Measurements from ENCODE around the gene ZC3H8. TPM values are rescaled to one million over a fixed set of nuclear protein-coding genes. Genes with fewer than 3 reads are reported as not detected.
A peak's percentile ranks its signal among the peaks of the same experiment; 100 is the strongest.
"Not testable (repeated sequence)": the region's sequence is repeated elsewhere in the genome, so short reads cannot be mapped to it uniquely, and the experiment has no call there.

The ZC3H8 gene
- 7.7 and 14.3 TPM in 2 replicates for total RNA-seq (2014; rRNA removed; shearing (Covaris generic))
- 8.0 and 12.2 TPM in 2 replicates for polyA plus RNA-seq (2015; cell fraction: cytosol; rRNA removed)
- 10.8 and 21.0 TPM in 2 replicates for polyA plus RNA-seq (2015; cell fraction: nucleus; rRNA removed)

GRCh38 chr2:112254466-112255240, at the start of gene ZC3H8:
Gene ZC3H8, minus strand, starts transcription at chr2:112255042. Its CDS starts 61 bp downstream, at chr2:112254981.
- DNase-seq (ENCODE audit: low read depth) = peak; percentile 88

GRCh38 chr2:112304298-112304941, 49.6 kb upstream of the ZC3H8 start:
- DNase-seq (ENCODE audit: low read depth) = no peak

- DNase-seq (ENCODE audit: low read depth) = no peak
These were observed 47.1 kb upstream of the ZC3H8 start for GRCh38 chr2:112301973-112302372.

GRCh38 chr2:112301171-112301584, 46.3 kb upstream of the ZC3H8 start:
- DNase-seq (ENCODE audit: low read depth) = no peak

- no peak for DNase-seq (ENCODE audit: low read depth)
These were observed 41.6 kb upstream of the ZC3H8 start for GRCh38 chr2:112296407-112296806.

- no peak for DNase-seq (ENCODE audit: low read depth)
These were observed 40.7 kb upstream of the ZC3H8 start for GRCh38 chr2:112295407-112296078.

- no peak for DNase-seq (ENCODE audit: low read depth)
These were observed 39.0 kb upstream of the ZC3H8 start for GRCh38 chr2:112293636-112294401.

- DNase-seq (ENCODE audit: low read depth) = no peak
These were observed 35.8 kb upstream of the ZC3H8 start for GRCh38 chr2:112290648-112291047.

- DNase-seq (ENCODE audit: low read depth) = peak; percentile 17
These were observed 35.2 kb upstream of the ZC3H8 start for GRCh38 chr2:112290088-112290487.

- not testable (repeated sequence) for DNase-seq (ENCODE audit: low read depth)
These were observed 28.7 kb upstream of the ZC3H8 start for GRCh38 chr2:112283535-112283934.

GRCh38 chr2:112282066-112282465, 27.2 kb upstream of the ZC3H8 start:
- DNase-seq (ENCODE audit: low read depth) = not testable (repeated sequence)

GRCh38 chr2:112277596-112278220, 22.9 kb upstream of the ZC3H8 start:
- no peak for DNase-seq (ENCODE audit: low read depth)

GRCh38 chr2:112276954-112277353, 22.1 kb upstream of the ZC3H8 start:
- DNase-seq (ENCODE audit: low read depth) = no peak

GRCh38 chr2:112275887-112276773, 21.3 kb upstream of the ZC3H8 start:
- DNase-seq (ENCODE audit: low read depth) = peak; percentile 79

GRCh38 chr2:112275311-112275886, 20.6 kb upstream of the ZC3H8 start, which contains the start of gene ZC3H6:
Gene ZC3H6, plus strand, starts transcription at chr2:112275597. Its CDS starts 398 bp downstream, at chr2:112275995.
- DNase-seq (ENCODE audit: low read depth) = peak; percentile 94

- DNase-seq (ENCODE audit: low read depth) = no peak
These were observed 18.5 kb upstream of the ZC3H8 start for GRCh38 chr2:112273349-112273748.

- no peak for DNase-seq (ENCODE audit: low read depth)
These were observed 17.8 kb upstream of the ZC3H8 start for GRCh38 chr2:112272669-112273068.

GRCh38 chr2:112268547-112268946, 13.7 kb upstream of the ZC3H8 start:
- no peak for DNase-seq (ENCODE audit: low read depth)

- DNase-seq (ENCODE audit: low read depth) = no peak
These were observed 8.0 kb upstream of the ZC3H8 start for GRCh38 chr2:112262876-112263275.
